Muscle layer of colon (tissue), 2 donors: ENCODE measurements around the gene ANGPTL8.

Experiments
- H3K27ac ChIP-seq: one replicate; pipeline ENCODE4 v1.7.0; 2013; ENCODE audit warnings: low read depth, mild to moderate bottlenecking, low read length, moderate library complexity
- H3K27me3 ChIP-seq, 2 donors: one replicate each; pipeline ENCODE4 v1.7.0; 2013; ENCODE audit warnings: low read length in 2 of 2, mild to moderate bottlenecking in 2 of 2; ENCODE audit not compliant: insufficient read depth in 2 of 2, control insufficient read depth in 1 of 2
- H3K36me3 ChIP-seq: one replicate; pipeline ENCODE4 v1.7.0; 2013; ENCODE audit warnings: mild to moderate bottlenecking, low read length; ENCODE audit not compliant: insufficient read depth
- H3K4me1 ChIP-seq: one replicate; pipeline ENCODE4 v1.7.0; 2013; ENCODE audit warnings: mild to moderate bottlenecking, low read length; ENCODE audit not compliant: insufficient read depth
- H3K4me3 ChIP-seq, 2 donors: one replicate each; pipeline ENCODE4 v1.7.0; 2013; ENCODE audit warnings: low read length in 2 of 2, low read depth in 1 of 2, mild to moderate bottlenecking in 1 of 2, moderate library complexity in 1 of 2
- H3K9ac ChIP-seq: one replicate; pipeline ENCODE4 v1.7.0; 2013; ENCODE audit warnings: low read length
- H3K9me3 ChIP-seq: one replicate; pipeline ENCODE4 v1.7.0; 2013; ENCODE audit warnings: mild to moderate bottlenecking, low read length
- donor health status: abdominal sarcoma.
- donor health status: Adenocarcinoma of cecum.

ANGPTL8 gene

DNA sequence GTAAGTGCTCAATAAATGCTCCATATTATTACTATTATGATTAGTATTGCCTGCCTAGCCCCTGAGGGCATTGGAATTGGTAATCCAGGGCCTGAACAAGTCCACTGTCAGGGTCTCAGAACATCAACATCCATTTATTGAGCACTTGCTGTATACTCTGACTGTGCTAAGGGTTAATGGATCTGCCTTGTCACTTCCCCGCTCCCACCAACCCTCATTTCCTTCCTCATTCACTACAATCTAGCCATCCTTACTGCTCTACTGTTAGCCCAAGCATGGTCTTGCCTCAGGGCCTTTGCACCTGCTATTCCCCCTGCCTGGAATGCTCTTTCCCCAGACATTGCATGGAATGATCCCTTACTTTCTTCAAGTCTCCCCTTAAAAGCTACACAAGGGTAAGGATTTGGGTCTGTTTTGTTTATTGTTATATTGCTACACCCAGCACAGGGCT, 12.7 kb upstream of the ANGPTL8 start:
- no peaks in the 10 kb centered on the region for H3K9me3 ChIP-seq
- no peak overlapping the region for H3K9ac ChIP-seq
- no peaks in the 10 kb centered on the region for H3K4me1 ChIP-seq
- H3K27ac ChIP-seq, result no peak overlapping the region
- H3K27me3 ChIP-seq, result no peaks in the 10 kb centered on the region
- peaks cover 30% of the 10 kb centered on the region for H3K36me3 ChIP-seq
- H3K4me3 ChIP-seq, result no peak overlapping the region

GRCh38 chr19:11227195-11227886, 12.1 kb upstream of the ANGPTL8 start:
- peaks cover 29% of the 10 kb centered on the region for H3K36me3 ChIP-seq
- H3K4me3 ChIP-seq, result no peak overlapping the region
- H3K27me3 ChIP-seq, result no peaks in the 10 kb centered on the region
- no peak overlapping the region for H3K9ac ChIP-seq
- H3K4me1 ChIP-seq, result no peaks in the 10 kb centered on the region
- H3K27ac ChIP-seq, result no peak overlapping the region
- H3K9me3 ChIP-seq, result no peaks in the 10 kb centered on the region

DNA sequence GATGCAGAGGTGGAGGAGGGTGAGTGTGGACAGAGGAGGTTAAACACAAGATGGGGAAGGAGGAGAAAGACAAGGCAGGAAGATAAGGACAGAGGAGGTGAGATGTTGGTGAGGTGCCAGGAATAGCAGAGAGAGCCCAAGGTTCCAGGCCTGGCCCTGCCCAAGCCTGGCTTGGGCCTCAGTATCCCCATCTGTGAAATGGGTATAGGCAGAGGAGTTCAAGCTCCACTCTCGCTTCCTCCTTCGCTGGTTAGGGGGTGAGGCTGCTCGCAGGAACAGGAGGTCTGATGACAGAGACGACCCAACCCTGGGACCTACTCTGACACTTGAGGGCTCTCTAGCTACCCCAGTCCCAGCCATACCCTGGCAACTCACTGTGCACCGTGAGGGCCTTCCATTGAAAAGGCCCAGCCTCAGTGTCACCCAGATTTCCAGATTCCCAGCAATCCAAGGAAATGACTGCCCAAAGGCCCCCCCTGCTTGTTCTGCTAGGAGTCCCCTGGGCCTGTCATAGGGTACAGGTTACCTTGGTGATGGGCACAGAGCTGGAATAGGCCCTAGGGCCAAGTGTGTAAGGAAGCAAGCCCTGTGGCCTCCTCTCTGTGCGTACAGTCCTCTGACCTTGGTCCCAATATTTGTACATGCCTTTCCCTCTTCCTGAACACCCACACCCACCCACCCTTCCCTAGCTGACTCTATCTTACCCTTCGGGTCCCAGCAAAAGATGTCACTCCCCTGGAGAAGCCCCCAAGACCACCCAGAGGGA, 8.6 kb upstream of the ANGPTL8 start:
- Histone ChIP-seq H3K27me3 (no peaks in the 10 kb centered on the region), H3K4me1 (no peaks in the 10 kb centered on the region), H3K27ac (no peak overlapping the region), H3K36me3 (peaks cover 31% of the 10 kb centered on the region), H3K9ac (no peak overlapping the region), H3K9me3 (no peaks in the 10 kb centered on the region), H3K4me3 (no peak overlapping the region)

- H3K9ac ChIP-seq, result no peak overlapping the region
- H3K27ac ChIP-seq, result no peak overlapping the region
- no peak overlapping the region for H3K4me3 ChIP-seq
- peaks cover 20% of the 10 kb centered on the region for H3K36me3 ChIP-seq
- H3K4me1 ChIP-seq, result no peaks in the 10 kb centered on the region
- no peaks in the 10 kb centered on the region for H3K9me3 ChIP-seq
- no peaks in the 10 kb centered on the region for H3K27me3 ChIP-seq
Observed at GRCh38 chr19:11232555-11232954, 6.9 kb upstream of the ANGPTL8 start.

- H3K36me3 ChIP-seq, result peaks cover 20% of the 10 kb centered on the region
- H3K9ac ChIP-seq, result no peak overlapping the region
- H3K27ac ChIP-seq, result no peak overlapping the region
- H3K4me3 ChIP-seq, result no peak overlapping the region
- no peaks in the 10 kb centered on the region for H3K9me3 ChIP-seq
- H3K4me1 ChIP-seq, result no peaks in the 10 kb centered on the region
- H3K27me3 ChIP-seq, result no peaks in the 10 kb centered on the region
Observed at GRCh38 chr19:11233073-11233472, 6.3 kb upstream of the ANGPTL8 start.

DNA sequence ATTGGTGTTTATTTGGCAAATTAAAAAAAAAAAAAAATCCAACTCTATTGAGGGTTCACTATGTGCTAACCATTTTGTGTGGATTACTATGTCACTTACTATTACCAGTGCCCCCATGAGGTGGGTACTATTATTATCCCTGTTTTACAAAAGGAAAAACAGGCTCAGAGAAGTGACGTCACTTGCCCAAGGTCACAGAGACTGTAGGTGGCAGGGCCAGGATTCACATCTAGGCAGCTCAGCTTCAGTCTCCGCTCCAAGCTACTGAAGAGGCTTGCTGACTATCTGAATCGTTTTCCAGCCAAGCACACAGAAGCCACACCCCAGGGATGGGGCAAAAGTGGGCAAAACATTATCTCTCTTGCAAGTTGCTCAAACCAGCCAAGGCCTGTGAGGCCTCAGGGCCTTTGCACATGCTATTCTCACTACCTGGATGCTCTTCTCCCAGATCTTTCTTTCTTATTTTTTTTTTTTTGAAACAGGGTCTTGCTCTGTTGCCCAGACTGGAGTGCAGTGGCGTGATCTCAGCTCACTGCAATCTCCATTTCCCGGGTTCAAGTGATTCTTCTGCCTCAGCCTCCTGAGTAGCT, 4.8 kb upstream of the ANGPTL8 start:
- Histone ChIP-seq H3K36me3 (peaks cover 20% of the 10 kb centered on the region), H3K27ac (no peak overlapping the region), H3K4me3 (no peak overlapping the region), H3K9me3 (no peaks in the 10 kb centered on the region), H3K9ac (no peak overlapping the region), H3K27me3 (no peaks in the 10 kb centered on the region), H3K4me1 (no peaks in the 10 kb centered on the region)

GRCh38 chr19:11236324-11237301, 2.8 kb upstream of the ANGPTL8 start:
- H3K4me1 ChIP-seq, result no peaks in the 10 kb centered on the region
- no peaks in the 10 kb centered on the region for H3K27me3 ChIP-seq
- no peak overlapping the region for H3K27ac ChIP-seq
- H3K36me3 ChIP-seq, result peaks cover 16% of the 10 kb centered on the region
- no peak overlapping the region for H3K4me3 ChIP-seq
- H3K9me3 ChIP-seq, result no peaks in the 10 kb centered on the region
- H3K9ac ChIP-seq, result no peak overlapping the region

- no peak overlapping the region for H3K4me3 ChIP-seq
- H3K27ac ChIP-seq, result no peak overlapping the region
- H3K27me3 ChIP-seq, result no peaks in the 10 kb centered on the region
- H3K9ac ChIP-seq, result no peak overlapping the region
- H3K36me3 ChIP-seq, result peaks cover 10% of the 10 kb centered on the region
- no peaks in the 10 kb centered on the region for H3K9me3 ChIP-seq
- H3K4me1 ChIP-seq, result no peaks in the 10 kb centered on the region
Observed at GRCh38 chr19:11237321-11237720, 2.1 kb upstream of the ANGPTL8 start.

DNA sequence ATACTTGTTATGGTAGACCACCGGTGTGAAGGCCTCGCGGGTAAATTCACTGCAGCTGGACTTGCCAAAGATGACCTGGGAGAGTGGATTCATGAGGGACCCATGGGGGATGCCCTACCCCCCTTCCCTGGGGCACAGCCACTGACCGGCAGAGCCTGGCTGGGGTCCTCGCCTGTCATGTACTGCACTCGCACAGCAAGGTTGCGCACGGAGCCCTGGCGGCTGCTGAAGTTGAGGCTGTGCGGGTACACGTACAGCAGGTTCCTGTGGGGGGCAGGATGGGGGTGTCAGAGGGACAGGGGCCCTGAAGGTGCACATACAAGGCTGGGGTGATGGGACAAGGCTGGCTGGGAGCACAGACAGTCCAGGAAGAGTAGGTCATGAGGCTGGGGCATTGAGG, 1.4 kb upstream of the ANGPTL8 start:
- peaks cover 3% of the 10 kb centered on the region for H3K36me3 ChIP-seq
- no peaks in the 10 kb centered on the region for H3K27me3 ChIP-seq
- H3K27ac ChIP-seq, result no peak overlapping the region
- no peak overlapping the region for H3K4me3 ChIP-seq
- H3K9me3 ChIP-seq, result no peaks in the 10 kb centered on the region
- H3K9ac ChIP-seq, result no peak overlapping the region
- H3K4me1 ChIP-seq, result no peaks in the 10 kb centered on the region

- Histone ChIP-seq H3K4me3 (no peak overlapping the region), H3K36me3 (no peaks in the 10 kb centered on the region), H3K27ac (no peak overlapping the region), H3K27me3 (no peaks in the 10 kb centered on the region), H3K4me1 (peaks cover 5% of the 10 kb centered on the region), H3K9me3 (no peaks in the 10 kb centered on the region), H3K9ac (no peak overlapping the region)
Observed at GRCh38 chr19:11238781-11239376, 540 bp upstream of the ANGPTL8 start.
